ENCODE measurements around the gene SLC17A9. TPM values are rescaled to one million over a fixed set of nuclear protein-coding genes. Genes with fewer than 3 reads are reported as not detected.
A peak's percentile ranks its signal among the peaks of the same experiment; 100 is the strongest.

SLC17A9 gene
- total and polyA plus RNA-seq, 2 experiments from 2014 or later: 32.0 to 39.3 TPM

DNA sequence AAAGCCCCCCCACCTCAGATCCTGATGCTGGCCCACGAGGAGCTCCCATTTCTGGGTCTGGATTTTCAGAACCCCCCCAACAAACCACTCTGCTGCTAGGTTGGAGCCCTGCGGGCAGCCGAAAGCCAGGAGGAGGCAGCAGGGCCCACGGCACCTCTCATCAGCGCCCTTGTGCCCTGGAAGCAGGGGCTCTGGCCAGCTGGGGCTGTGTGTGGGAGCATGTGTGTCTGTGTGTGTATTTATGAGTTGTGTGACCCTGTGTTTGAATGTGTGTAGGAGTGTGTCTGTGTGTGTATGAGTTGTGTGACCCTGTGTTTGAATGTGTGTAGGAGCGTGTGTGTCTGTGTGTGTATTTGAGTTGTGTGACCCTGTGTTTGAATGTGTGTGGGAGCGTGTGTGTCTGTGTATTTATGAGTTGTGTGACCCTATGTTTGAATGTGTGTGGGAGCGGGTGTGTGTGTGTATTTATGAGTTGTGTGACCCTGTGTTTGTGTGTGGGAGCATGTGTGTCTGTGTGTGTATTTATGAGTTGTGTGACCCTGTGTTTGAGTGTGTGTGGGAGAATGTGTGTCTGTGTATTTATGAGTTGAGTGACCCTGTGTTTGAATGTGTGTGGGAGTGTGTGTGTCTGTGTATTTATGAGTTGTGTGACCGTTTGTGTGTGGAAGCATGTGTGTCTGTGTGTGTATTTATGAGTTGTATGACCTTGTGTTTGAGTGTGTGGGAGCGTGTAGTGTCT, 18.9 kb downstream of the SLC17A9 start:
- H3K36me3 ChIP-seq (ENCODE audit: insufficient read depth): no peaks in the 10 kb centered on the region
- no peaks in the 10 kb centered on the region; the same call in 2 of the 3 replicates for H3K36me3 Mint-ChIP-seq (ENCODE audit: low read depth)
- peaks cover 28% of the 10 kb centered on the region for H3K27me3 ChIP-seq (ENCODE audit: insufficient read depth)
- ATAC-seq (no peak), DNase-seq (ENCODE audit: low spot score) (no peak)
- no peaks in the 10 kb centered on the region for H3K9me2 ChIP-seq (ENCODE audit: insufficient read depth)
- H3K4me2 ChIP-seq: no peak overlapping the region
- H3K4me3 Mint-ChIP-seq: peak overlapping the region; percentile 23; the same call in 1 of the 3 replicates
- no peak overlapping the region for H3K27ac ChIP-seq (ENCODE audit: low read depth)
- H2AFZ ChIP-seq: no peak overlapping the region
- peaks cover 33% of the 10 kb centered on the region for H3K4me1 ChIP-seq (ENCODE audit: insufficient read depth)
- peaks cover 55% of the 10 kb centered on the region for H3K27me3 Mint-ChIP-seq (ENCODE audit: insufficient read depth, low read depth, poor library complexity)
- H3K4me3 ChIP-seq: no peak overlapping the region
- no peaks in the 10 kb centered on the region for H3K79me2 ChIP-seq (replicated peaks; ENCODE audit: insufficient read depth)
- H4K20me1 ChIP-seq (replicated peaks; ENCODE audit: insufficient read depth): no peaks in the 10 kb centered on the region
- peaks cover 2% of the 10 kb centered on the region; the same call in 2 of the 3 replicates for H3K9me3 Mint-ChIP-seq
- no peak overlapping the region for H3K27ac Mint-ChIP-seq
- TF ChIP-seq, protein P1, sequence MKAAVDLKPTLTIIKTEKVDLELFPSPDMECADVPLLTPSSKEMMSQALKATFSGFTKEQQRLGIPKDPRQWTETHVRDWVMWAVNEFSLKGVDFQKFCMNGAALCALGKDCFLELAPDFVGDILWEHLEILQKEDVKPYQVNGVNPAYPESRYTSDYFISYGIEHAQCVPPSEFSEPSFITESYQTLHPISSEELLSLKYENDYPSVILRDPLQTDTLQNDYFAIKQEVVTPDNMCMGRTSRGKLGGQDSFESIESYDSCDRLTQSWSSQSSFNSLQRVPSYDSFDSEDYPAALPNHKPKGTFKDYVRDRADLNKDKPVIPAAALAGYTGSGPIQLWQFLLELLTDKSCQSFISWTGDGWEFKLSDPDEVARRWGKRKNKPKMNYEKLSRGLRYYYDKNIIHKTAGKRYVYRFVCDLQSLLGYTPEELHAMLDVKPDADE (IDR thresholded peaks at IDR 0.05): no peak
- TF ChIP-seq JUNB (IDR thresholded peaks at IDR 0.05; ENCODE audit: unreplicated experiment) (no peak), CREB1 (CRISPR knock-in tag; IDR thresholded peaks at IDR 0.05; ENCODE audit: low read depth) (no peak), ZNF331 (CRISPR knock-in tag; IDR thresholded peaks at IDR 0.05; ENCODE audit: low read depth) (no peak), STAT1 (IDR thresholded peaks at IDR 0.05; ENCODE audit: unreplicated experiment) (no peak), ZNF114 (CRISPR knock-in tag; IDR thresholded peaks at IDR 0.05) (no peak), POLR2AphosphoS5 (IDR thresholded peaks at IDR 0.05; ENCODE audit: low read depth) (no peak), NANOG (IDR thresholded peaks at IDR 0.05; ENCODE audit: borderline replicate concordance) (no peak), EZH2phosphoT487 (IDR thresholded peaks at IDR 0.05; ENCODE audit: unreplicated experiment) (no peak), EZH2 (IDR thresholded peaks at IDR 0.05; ENCODE audit: low read depth, unreplicated experiment) (no peak)
- TF ChIP-seq, protein P2, sequence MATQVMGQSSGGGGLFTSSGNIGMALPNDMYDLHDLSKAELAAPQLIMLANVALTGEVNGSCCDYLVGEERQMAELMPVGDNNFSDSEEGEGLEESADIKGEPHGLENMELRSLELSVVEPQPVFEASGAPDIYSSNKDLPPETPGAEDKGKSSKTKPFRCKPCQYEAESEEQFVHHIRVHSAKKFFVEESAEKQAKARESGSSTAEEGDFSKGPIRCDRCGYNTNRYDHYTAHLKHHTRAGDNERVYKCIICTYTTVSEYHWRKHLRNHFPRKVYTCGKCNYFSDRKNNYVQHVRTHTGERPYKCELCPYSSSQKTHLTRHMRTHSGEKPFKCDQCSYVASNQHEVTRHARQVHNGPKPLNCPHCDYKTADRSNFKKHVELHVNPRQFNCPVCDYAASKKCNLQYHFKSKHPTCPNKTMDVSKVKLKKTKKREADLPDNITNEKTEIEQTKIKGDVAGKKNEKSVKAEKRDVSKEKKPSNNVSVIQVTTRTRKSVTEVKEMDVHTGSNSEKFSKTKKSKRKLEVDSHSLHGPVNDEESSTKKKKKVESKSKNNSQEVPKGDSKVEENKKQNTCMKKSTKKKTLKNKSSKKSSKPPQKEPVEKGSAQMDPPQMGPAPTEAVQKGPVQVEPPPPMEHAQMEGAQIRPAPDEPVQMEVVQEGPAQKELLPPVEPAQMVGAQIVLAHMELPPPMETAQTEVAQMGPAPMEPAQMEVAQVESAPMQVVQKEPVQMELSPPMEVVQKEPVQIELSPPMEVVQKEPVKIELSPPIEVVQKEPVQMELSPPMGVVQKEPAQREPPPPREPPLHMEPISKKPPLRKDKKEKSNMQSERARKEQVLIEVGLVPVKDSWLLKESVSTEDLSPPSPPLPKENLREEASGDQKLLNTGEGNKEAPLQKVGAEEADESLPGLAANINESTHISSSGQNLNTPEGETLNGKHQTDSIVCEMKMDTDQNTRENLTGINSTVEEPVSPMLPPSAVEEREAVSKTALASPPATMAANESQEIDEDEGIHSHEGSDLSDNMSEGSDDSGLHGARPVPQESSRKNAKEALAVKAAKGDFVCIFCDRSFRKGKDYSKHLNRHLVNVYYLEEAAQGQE (IDR thresholded peaks at IDR 0.05; ENCODE audit: unreplicated experiment): no peak
- TF ChIP-seq, protein P3, sequence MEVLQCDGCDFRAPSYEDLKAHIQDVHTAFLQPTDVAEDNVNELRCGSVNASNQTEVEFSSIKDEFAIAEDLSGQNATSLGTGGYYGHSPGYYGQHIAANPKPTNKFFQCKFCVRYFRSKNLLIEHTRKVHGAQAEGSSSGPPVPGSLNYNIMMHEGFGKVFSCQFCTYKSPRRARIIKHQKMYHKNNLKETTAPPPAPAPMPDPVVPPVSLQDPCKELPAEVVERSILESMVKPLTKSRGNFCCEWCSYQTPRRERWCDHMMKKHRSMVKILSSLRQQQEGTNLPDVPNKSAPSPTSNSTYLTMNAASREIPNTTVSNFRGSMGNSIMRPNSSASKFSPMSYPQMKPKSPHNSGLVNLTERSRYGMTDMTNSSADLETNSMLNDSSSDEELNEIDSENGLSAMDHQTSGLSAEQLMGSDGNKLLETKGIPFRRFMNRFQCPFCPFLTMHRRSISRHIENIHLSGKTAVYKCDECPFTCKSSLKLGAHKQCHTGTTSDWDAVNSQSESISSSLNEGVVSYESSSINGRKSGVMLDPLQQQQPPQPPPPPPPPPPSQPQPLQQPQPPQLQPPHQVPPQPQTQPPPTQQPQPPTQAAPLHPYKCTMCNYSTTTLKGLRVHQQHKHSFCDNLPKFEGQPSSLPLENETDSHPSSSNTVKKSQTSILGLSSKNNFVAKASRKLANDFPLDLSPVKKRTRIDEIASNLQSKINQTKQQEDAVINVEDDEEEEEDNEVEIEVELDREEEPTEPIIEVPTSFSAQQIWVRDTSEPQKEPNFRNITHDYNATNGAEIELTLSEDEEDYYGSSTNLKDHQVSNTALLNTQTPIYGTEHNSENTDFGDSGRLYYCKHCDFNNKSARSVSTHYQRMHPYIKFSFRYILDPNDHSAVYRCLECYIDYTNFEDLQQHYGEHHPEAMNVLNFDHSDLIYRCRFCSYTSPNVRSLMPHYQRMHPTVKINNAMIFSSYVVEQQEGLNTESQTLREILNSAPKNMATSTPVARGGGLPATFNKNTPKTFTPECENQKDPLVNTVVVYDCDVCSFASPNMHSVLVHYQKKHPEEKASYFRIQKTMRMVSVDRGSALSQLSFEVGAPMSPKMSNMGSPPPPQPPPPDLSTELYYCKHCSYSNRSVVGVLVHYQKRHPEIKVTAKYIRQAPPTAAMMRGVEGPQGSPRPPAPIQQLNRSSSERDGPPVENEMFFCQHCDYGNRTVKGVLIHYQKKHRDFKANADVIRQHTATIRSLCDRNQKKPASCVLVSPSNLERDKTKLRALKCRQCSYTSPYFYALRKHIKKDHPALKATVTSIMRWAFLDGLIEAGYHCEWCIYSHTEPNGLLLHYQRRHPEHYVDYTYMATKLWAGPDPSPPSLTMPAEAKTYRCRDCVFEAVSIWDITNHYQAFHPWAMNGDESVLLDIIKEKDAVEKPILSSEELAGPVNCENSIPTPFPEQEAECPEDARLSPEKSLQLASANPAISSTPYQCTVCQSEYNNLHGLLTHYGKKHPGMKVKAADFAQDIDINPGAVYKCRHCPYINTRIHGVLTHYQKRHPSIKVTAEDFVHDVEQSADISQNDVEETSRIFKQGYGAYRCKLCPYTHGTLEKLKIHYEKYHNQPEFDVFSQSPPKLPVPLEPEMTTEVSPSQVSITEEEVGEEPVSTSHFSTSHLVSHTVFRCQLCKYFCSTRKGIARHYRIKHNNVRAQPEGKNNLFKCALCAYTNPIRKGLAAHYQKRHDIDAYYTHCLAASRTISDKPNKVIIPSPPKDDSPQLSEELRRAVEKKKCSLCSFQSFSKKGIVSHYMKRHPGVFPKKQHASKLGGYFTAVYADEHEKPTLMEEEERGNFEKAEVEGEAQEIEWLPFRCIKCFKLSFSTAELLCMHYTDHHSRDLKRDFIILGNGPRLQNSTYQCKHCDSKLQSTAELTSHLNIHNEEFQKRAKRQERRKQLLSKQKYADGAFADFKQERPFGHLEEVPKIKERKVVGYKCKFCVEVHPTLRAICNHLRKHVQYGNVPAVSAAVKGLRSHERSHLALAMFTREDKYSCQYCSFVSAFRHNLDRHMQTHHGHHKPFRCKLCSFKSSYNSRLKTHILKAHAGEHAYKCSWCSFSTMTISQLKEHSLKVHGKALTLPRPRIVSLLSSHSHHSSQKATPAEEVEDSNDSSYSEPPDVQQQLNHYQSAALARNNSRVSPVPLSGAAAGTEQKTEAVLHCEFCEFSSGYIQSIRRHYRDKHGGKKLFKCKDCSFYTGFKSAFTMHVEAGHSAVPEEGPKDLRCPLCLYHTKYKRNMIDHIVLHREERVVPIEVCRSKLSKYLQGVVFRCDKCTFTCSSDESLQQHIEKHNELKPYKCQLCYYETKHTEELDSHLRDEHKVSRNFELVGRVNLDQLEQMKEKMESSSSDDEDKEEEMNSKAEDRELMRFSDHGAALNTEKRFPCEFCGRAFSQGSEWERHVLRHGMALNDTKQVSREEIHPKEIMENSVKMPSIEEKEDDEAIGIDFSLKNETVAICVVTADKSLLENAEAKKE (CRISPR knock-in tag; IDR thresholded peaks at IDR 0.05): no peak
- TF ChIP-seq, protein P4, sequence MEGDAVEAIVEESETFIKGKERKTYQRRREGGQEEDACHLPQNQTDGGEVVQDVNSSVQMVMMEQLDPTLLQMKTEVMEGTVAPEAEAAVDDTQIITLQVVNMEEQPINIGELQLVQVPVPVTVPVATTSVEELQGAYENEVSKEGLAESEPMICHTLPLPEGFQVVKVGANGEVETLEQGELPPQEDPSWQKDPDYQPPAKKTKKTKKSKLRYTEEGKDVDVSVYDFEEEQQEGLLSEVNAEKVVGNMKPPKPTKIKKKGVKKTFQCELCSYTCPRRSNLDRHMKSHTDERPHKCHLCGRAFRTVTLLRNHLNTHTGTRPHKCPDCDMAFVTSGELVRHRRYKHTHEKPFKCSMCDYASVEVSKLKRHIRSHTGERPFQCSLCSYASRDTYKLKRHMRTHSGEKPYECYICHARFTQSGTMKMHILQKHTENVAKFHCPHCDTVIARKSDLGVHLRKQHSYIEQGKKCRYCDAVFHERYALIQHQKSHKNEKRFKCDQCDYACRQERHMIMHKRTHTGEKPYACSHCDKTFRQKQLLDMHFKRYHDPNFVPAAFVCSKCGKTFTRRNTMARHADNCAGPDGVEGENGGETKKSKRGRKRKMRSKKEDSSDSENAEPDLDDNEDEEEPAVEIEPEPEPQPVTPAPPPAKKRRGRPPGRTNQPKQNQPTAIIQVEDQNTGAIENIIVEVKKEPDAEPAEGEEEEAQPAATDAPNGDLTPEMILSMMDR (conservative IDR thresholded peaks at IDR 0.05; ENCODE audit: low read depth in 2 of 2): no peak
- H3K4me1 Mint-ChIP-seq: peaks cover 37% of the 10 kb centered on the region
- H3F3A ChIP-seq (replicated peaks; ENCODE audit: low read depth): peaks cover 12% of the 10 kb centered on the region; the same call in 1 of the 2 replicates
